Trophoblast cell (in vitro differentiated cells and primary cell): ENCODE data around the gene ELAC1.

ENCODE experiments used
- DNase-seq, 2 donors: peaks; one replicate each; pipeline ENCODE4 v3.0.0-alpha.2; 2016
- H2AFZ ChIP-seq: 2 replicates; pipeline ENCODE4 v1.6.1; 2013; ENCODE audit warnings: low read length, moderate library complexity, mild to moderate bottlenecking; ENCODE audit not compliant: insufficient read depth, poor library complexity
- H2AK5ac ChIP-seq: 2 replicates; pipeline ENCODE4 v1.6.1; 2013; ENCODE audit warnings: mild to moderate bottlenecking, low read length
- H2BK120ac ChIP-seq: 2 replicates; pipeline ENCODE4 v1.6.1; 2013; ENCODE audit warnings: low read length, mild to moderate bottlenecking, moderate library complexity; ENCODE audit not compliant: insufficient read depth, poor library complexity
- H2BK12ac ChIP-seq: 2 replicates; pipeline ENCODE4 v1.6.1; 2013; ENCODE audit warnings: mild to moderate bottlenecking, low read length, moderate library complexity
- H2BK5ac ChIP-seq: 2 replicates; pipeline ENCODE4 v1.6.1; 2013; ENCODE audit warnings: low read length, low read depth, moderate library complexity, mild to moderate bottlenecking; ENCODE audit not compliant: poor library complexity
- H3K14ac ChIP-seq: 2 replicates; pipeline ENCODE4 v1.6.1; 2013; ENCODE audit warnings: mild to moderate bottlenecking, low read length
- H3K18ac ChIP-seq: 2 replicates; pipeline ENCODE4 v1.6.1; 2013; ENCODE audit warnings: mild to moderate bottlenecking, low read length
- H3K23ac ChIP-seq: 2 replicates; pipeline ENCODE4 v1.6.1; 2013; ENCODE audit warnings: low read length
- H3K27ac ChIP-seq: 2 replicates; pipeline ENCODE4 v1.5.1; 2013; ENCODE audit warnings: low read depth, mild to moderate bottlenecking, inconsistent platforms, low read length, moderate library complexity
- H3K27me3 ChIP-seq: 2 replicates; pipeline ENCODE4 v1.6.1; 2013; ENCODE audit warnings: inconsistent platforms, mild to moderate bottlenecking, low read length, moderate library complexity; ENCODE audit not compliant: insufficient read depth
- H3K36me3 ChIP-seq, 2 experiments: 1 replicate in 1 of 2; 2 replicates in 1 of 2; pipeline ENCODE4 v1.6.1; 2013; ENCODE audit warnings: low read length in 2 of 2, mild to moderate bottlenecking in 2 of 2, moderate library complexity in 1 of 2; ENCODE audit not compliant: insufficient read depth in 2 of 2, control insufficient read depth in 1 of 2
- H3K4ac ChIP-seq: 2 replicates; pipeline ENCODE4 v1.6.1; 2013; ENCODE audit warnings: low read depth, mild to moderate bottlenecking, low read length, moderate library complexity
- H3K4me1 ChIP-seq, 2 experiments: 1 replicate in 1 of 2; 2 replicates in 1 of 2; pipeline ENCODE4 v1.6.1; 2013; ENCODE audit warnings: low read length in 2 of 2, mild to moderate bottlenecking in 2 of 2, moderate library complexity in 1 of 2; ENCODE audit not compliant: insufficient read depth in 2 of 2, control insufficient read depth in 1 of 2
- H3K4me2 ChIP-seq: 2 replicates; pipeline ENCODE4 v1.6.1; 2013; ENCODE audit warnings: inconsistent platforms, mild to moderate bottlenecking, low read length, moderate library complexity
- H3K4me3 ChIP-seq: 2 replicates; pipeline ENCODE4 v1.5.1; 2013; ENCODE audit warnings: mild to moderate bottlenecking, low read depth, low read length, inconsistent platforms
- H3K79me1 ChIP-seq: one replicate; pipeline ENCODE4 v1.6.1; 2013; ENCODE audit warnings: low read length
- H3K79me2 ChIP-seq: 2 replicates; pipeline ENCODE4 v1.6.1; 2013; ENCODE audit warnings: low read length, mild to moderate bottlenecking; ENCODE audit not compliant: control insufficient read depth, insufficient read depth, poor library complexity
- H3K9ac ChIP-seq: 2 replicates; pipeline ENCODE4 v1.6.1; 2013; ENCODE audit warnings: mild to moderate bottlenecking, low read length
- H3K9me3 ChIP-seq: 2 replicates; pipeline ENCODE4 v1.6.1; 2013; ENCODE audit warnings: low read depth, mild to moderate bottlenecking, control low read depth, inconsistent platforms, low read length; ENCODE audit not compliant: insufficient read depth
- H4K12ac ChIP-seq: 2 replicates; pipeline ENCODE4 v1.6.1; 2013; ENCODE audit warnings: low read depth, mild to moderate bottlenecking, low read length, moderate library complexity
- H4K8ac ChIP-seq: 2 replicates; pipeline ENCODE4 v1.6.1; 2013; ENCODE audit warnings: low read depth, mild to moderate bottlenecking, low read length, moderate library complexity
- H4K91ac ChIP-seq: one replicate; pipeline ENCODE4 v1.6.1; 2013; ENCODE audit warnings: low read depth, mild to moderate bottlenecking, low read length, moderate library complexity
- WGBS: extraction: QIAGEN DNeasy Blood & Tissue Kit; methylation state at CpG from one replicate; pipeline ENCODE4 v1.1.7; 2013; ENCODE audit warnings: missing lambda C conversion rate; ENCODE audit not compliant: insufficient read length, insufficient coverage; ENCODE audit errors: extremely low coverage; 5-methylcytosine and 5-hydroxymethylcytosine counted together

Gene ELAC1

DNA sequence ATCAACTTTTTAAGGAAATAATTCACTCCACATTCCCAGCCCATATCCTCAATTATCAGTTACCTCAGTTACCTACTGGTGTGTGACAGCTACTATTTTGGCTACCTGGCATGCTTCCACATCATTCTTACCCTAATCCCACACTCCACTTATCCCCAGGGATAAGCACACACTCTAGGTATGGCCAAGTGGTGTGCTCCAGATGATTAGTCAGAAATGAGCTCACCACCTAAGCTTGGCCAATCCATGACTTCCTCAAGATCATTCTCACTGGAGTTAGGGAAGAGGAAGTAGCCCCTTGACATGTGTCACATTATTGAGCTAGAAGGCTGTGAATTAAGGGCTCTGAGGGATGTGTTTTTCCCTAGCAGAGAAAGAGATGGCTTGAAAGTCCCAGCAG, 41.2 kb downstream of the ELAC1 start:
- no peak overlapping the region for H3K23ac ChIP-seq
- H3K4ac ChIP-seq: no peak overlapping the region
- peaks cover 19 to 24% of the 10 kb centered on the region in 2 experiments for H3K4me1 ChIP-seq
- no peak for DNase-seq
- H3K4me2 ChIP-seq: no peak overlapping the region
- H2AK5ac ChIP-seq: no peak overlapping the region
- no peak overlapping the region for H4K91ac ChIP-seq
- H3K27ac ChIP-seq: no peak overlapping the region
- no peak overlapping the region for H2BK5ac ChIP-seq
- no peak overlapping the region for H3K14ac ChIP-seq
- H2BK12ac ChIP-seq: no peak overlapping the region
- H4K12ac ChIP-seq: no peak overlapping the region
- H3K27me3 ChIP-seq: no peaks in the 10 kb centered on the region
- H2AFZ ChIP-seq: no peak overlapping the region
- H4K8ac ChIP-seq: no peak overlapping the region
- peaks cover 13% of the 10 kb centered on the region for H3K79me1 ChIP-seq
- H3K36me3 ChIP-seq: no peaks in the 10 kb centered on the region
- H3K9ac ChIP-seq: no peak overlapping the region
- no peak overlapping the region for H3K18ac ChIP-seq
- no peak overlapping the region for H3K4me3 ChIP-seq
- H3K9me3 ChIP-seq: no peaks in the 10 kb centered on the region
- H2BK120ac ChIP-seq: no peak overlapping the region
- H3K79me2 ChIP-seq: no peaks in the 10 kb centered on the region

DNA sequence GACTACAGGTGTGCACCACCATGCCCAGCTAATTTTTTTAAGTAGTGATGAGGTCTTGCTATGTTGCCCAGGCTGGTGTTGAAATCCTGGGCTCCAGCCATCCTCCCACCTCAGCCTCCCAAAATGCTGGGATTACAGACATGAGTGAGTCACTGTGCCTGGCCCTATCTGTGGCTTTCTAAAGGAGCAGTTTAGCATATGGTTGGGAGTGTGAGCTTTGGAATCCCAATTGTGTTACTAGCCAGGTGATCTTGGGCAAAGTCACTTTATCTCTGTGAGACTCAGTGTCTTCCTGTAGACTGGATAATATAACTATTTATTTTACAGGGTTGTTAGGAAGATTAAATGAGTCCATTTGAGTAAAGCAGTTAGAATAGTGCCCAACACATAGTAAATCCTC, 42.4 kb downstream of the ELAC1 start:
- Histone ChIP-seq H2AFZ (no peak overlapping the region), H3K14ac (no peak overlapping the region), H3K9me3 (no peaks in the 10 kb centered on the region), H3K79me1 (peaks cover 13% of the 10 kb centered on the region), H3K9ac (no peak overlapping the region), H3K4ac (no peak overlapping the region), H2BK5ac (no peak overlapping the region), H3K4me3 (no peak overlapping the region), H2AK5ac (no peak overlapping the region), H3K27ac (no peak overlapping the region), H3K79me2 (no peaks in the 10 kb centered on the region), H3K23ac (no peak overlapping the region), H4K12ac (no peak overlapping the region), H2BK120ac (no peak overlapping the region), H2BK12ac (no peak overlapping the region), H4K8ac (no peak overlapping the region), H3K4me1 (peaks cover 19 to 24% of the 10 kb centered on the region in 2 experiments), H3K36me3 (no peaks in the 10 kb centered on the region), H3K4me2 (no peak overlapping the region), H3K18ac (no peak overlapping the region), H3K27me3 (no peaks in the 10 kb centered on the region), H4K91ac (no peak overlapping the region)
- peak in 1 of 2 donors; percentile 37 for DNase-seq

DNA sequence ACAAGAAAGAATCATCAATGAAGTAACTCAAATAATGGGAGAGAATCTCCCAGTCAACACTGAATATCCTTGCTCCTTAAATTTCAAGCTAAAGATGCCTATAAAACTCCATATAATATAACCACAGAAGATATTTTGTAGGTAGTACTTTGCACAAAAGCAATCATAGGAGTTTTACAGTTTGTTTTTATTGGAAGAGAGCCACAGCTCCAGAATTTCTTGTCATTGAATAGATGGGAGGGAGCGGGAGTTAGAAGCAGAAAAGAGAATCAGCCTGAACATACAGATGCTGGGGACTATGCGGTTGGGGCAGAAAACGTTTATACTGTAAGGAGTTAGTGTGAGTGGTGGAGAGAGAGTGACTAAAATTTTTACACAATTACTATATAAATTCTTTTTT, 43.9 kb downstream of the ELAC1 start:
- Histone ChIP-seq H3K27me3 (no peaks in the 10 kb centered on the region), H3K4me1 (peaks cover 12 to 15% of the 10 kb centered on the region in 2 experiments), H3K79me2 (no peaks in the 10 kb centered on the region), H2BK120ac (no peak overlapping the region), H3K9me3 (no peaks in the 10 kb centered on the region), H2AK5ac (no peak overlapping the region), H2BK12ac (no peak overlapping the region), H3K4me3 (no peak overlapping the region), H3K14ac (no peak overlapping the region), H3K36me3 (no peaks in the 10 kb centered on the region), H4K12ac (no peak overlapping the region), H3K27ac (no peak overlapping the region), H3K4me2 (no peak overlapping the region), H4K8ac (no peak overlapping the region), H4K91ac (no peak overlapping the region), H2BK5ac (no peak overlapping the region), H2AFZ (no peak overlapping the region), H3K18ac (no peak overlapping the region), H3K4ac (no peak overlapping the region), H3K23ac (no peak overlapping the region), H3K9ac (no peak overlapping the region), H3K79me1 (peaks cover 9% of the 10 kb centered on the region)
- DNase-seq: no peak
- WGBS: no CpG with 5 or more reads among the region's 3 CpGs

DNA sequence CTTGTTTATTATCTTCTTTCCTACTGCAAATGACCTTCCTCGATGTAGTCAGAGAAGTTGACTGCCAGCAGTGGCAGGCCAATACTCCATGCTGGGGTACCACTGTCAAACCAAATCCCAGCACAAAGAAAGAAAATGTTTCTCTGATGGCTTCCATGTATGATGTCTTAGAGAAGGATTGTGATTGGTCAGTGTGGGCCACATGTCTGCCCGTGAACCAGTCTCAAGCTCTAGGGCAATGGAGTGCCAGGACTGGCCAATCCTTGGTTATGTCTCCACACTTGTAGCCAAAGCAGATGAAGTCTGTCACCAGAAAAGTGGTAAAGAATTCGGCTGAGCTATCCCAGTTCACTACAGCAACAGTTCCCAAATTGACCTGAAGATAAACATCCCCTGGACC, 44.6 kb downstream of the ELAC1 start:
- Histone ChIP-seq H2BK120ac (no peak overlapping the region), H2BK5ac (no peak overlapping the region), H2AFZ (no peak overlapping the region), H3K4me3 (no peak overlapping the region), H3K36me3 (no peaks in the 10 kb centered on the region), H3K4me1 (peaks cover 12 to 15% of the 10 kb centered on the region in 2 experiments), H3K27ac (no peak overlapping the region), H3K79me1 (peaks cover 7% of the 10 kb centered on the region), H2AK5ac (no peak overlapping the region), H3K9me3 (no peaks in the 10 kb centered on the region), H3K79me2 (no peaks in the 10 kb centered on the region), H3K4me2 (no peak overlapping the region), H3K4ac (no peak overlapping the region), H4K8ac (no peak overlapping the region), H3K18ac (no peak overlapping the region), H3K9ac (no peak overlapping the region), H4K91ac (no peak overlapping the region), H2BK12ac (no peak overlapping the region), H3K27me3 (no peaks in the 10 kb centered on the region), H3K23ac (no peak overlapping the region), H3K14ac (no peak overlapping the region), H4K12ac (no peak overlapping the region)
- WGBS: no CpG with 5 or more reads among the region's 3 CpGs
- DNase-seq: no peak

DNA sequence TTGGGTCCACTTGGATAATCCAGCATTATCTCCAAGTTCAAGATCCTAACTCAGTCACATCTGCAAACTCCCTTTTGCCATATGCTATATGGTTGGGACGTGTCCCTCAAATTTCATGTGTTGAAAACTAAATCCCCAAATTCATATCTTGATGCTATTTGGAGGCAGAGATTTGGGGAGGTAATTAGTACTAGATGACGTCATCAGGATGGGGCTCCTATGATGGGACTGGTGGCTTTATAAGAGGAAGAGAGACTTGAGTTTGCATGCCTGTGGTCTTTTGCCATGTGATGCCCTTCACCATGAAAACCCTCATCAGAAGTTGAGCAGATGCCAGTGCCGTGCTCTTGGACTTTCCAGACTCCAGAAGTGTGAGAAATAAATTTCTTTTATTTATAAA, 45.4 kb downstream of the ELAC1 start:
- Histone ChIP-seq H3K4me3 (no peak overlapping the region), H3K23ac (no peak overlapping the region)
- no CpG with 5 or more reads among the region's 3 CpGs for WGBS

More for the DNA sequence above, 45.4 kb downstream of the ELAC1 start:
- H3K79me1 ChIP-seq: peaks cover 2% of the 10 kb centered on the region
- no peak overlapping the region for H3K14ac ChIP-seq
- H3K9ac ChIP-seq: no peak overlapping the region
- no peak overlapping the region for H3K18ac ChIP-seq
- H4K8ac ChIP-seq: no peak overlapping the region
- H3K9me3 ChIP-seq: no peaks in the 10 kb centered on the region
- H2BK5ac ChIP-seq: no peak overlapping the region
- no peak overlapping the region for H3K27ac ChIP-seq
- H3K4me1 ChIP-seq: peaks cover 12 to 14% of the 10 kb centered on the region in 2 experiments
- H2BK120ac ChIP-seq: no peak overlapping the region
- H3K4me2 ChIP-seq: no peak overlapping the region
- H2AK5ac ChIP-seq: no peak overlapping the region
- H2BK12ac ChIP-seq: no peak overlapping the region
- H3K36me3 ChIP-seq: no peaks in the 10 kb centered on the region
- H3K27me3 ChIP-seq: no peaks in the 10 kb centered on the region
- H3K79me2 ChIP-seq: no peaks in the 10 kb centered on the region
- no peak overlapping the region for H4K91ac ChIP-seq
- H2AFZ ChIP-seq: no peak overlapping the region
- H3K4ac ChIP-seq: no peak overlapping the region
- no peak overlapping the region for H4K12ac ChIP-seq
- DNase-seq: no peak
